OCI-LY7 (cell line): ENCODE results near the gene GP2. TPM values are rescaled to one million over a fixed set of nuclear protein-coding genes. Genes with fewer than 3 reads are reported as not detected.

ENCODE experiments used
- BruUV-seq: library from RNA; stranded (reverse); fragments of 400-500 nt; replicated peaks from 2 replicates; lab custom pipeline; 2021; lab: Mats Ljungman, UMichigan
- CTCF ChIA-PET: fragments of 300-600 bp; sonication (Branson Sonifier 250); formaldehyde crosslinking; loops from one replicate; lab custom pipeline; 2022; ENCODE audit warnings: antibody characterized with exemption; ENCODE audit not compliant: unreplicated experiment; lab: Charles Lee
- POLR2A ChIA-PET: fragments of 300-600 bp; sonication (Branson Sonifier 250); formaldehyde crosslinking; loops from one replicate; lab custom pipeline; 2022; ENCODE audit warnings: antibody characterized with exemption; lab: Charles Lee
- DNase-seq: peaks from one replicate; pipeline ENCODE4 v3.0.0-alpha.2; 2015; ENCODE audit warnings: low spot score
- H2AFZ ChIP-seq: fragments of 200-600 bp; sonication (generic), shearing (Covaris generic); 2 replicates; pipeline ENCODE4 v1.6.1; 2014; ENCODE audit warnings: mild to moderate bottlenecking, antibody characterized with exemption, low read length, moderate library complexity
- H3K27ac ChIP-seq: fragments of 200-600 bp; sonication (generic); 2 replicates; pipeline ENCODE4 v1.5.1; 2014; ENCODE audit warnings: mixed run types, low read depth, mild to moderate bottlenecking, moderate library complexity, low read length, inconsistent platforms; ENCODE audit not compliant: poor library complexity, severe bottlenecking
- H3K36me3 ChIP-seq: fragments of 200-600 bp; sonication (generic); 2 replicates; pipeline ENCODE4 v1.6.1; 2014; ENCODE audit warnings: mild to moderate bottlenecking, antibody characterized with exemption, low read length, moderate library complexity, mixed read lengths; ENCODE audit not compliant: insufficient read depth
- H3K4me1 ChIP-seq: fragments of 200-600 bp; sonication (generic); 2 replicates; pipeline ENCODE4 v1.5.1; 2014; ENCODE audit warnings: mild to moderate bottlenecking, low read length; ENCODE audit not compliant: insufficient read depth, poor library complexity, severe bottlenecking
- H3K4me2 ChIP-seq: fragments of 200-600 bp; sonication (generic); 2 replicates; pipeline ENCODE4 v1.6.1; 2014; ENCODE audit warnings: mild to moderate bottlenecking, low read length
- H3K4me3 ChIP-seq: fragments of 200-600 bp; sonication (generic); 2 replicates; pipeline ENCODE4 v1.5.1; 2014; ENCODE audit warnings: mild to moderate bottlenecking, low read depth, low read length; ENCODE audit not compliant: poor library complexity, severe bottlenecking
- H3K79me2 ChIP-seq: fragments of 200-600 bp; sonication (generic); 2 replicates; pipeline ENCODE4 v1.6.1; 2016; ENCODE audit warnings: low read depth, mild to moderate bottlenecking, low read length, moderate library complexity, mixed read lengths; ENCODE audit not compliant: insufficient read depth
- H3K9me2 ChIP-seq: fragments of 200-600 bp; sonication (generic); 2 replicates; pipeline ENCODE4 v1.6.1; 2016; ENCODE audit warnings: mild to moderate bottlenecking, low read length, mixed read lengths; ENCODE audit not compliant: insufficient read depth
- H3K9me3 ChIP-seq: fragments of 200-600 bp; sonication (generic); 2 replicates; pipeline ENCODE4 v1.6.1; 2014; ENCODE audit warnings: mild to moderate bottlenecking, mixed run types, low read length, mixed read lengths
- H4K20me1 ChIP-seq: fragments of 200-600 bp; sonication (generic); 2 replicates; pipeline ENCODE4 v1.6.1; 2014; ENCODE audit warnings: mild to moderate bottlenecking, antibody characterized with exemption, low read length, moderate library complexity, mixed read lengths; ENCODE audit not compliant: insufficient read depth
- EZH2phosphoT487 ChIP-seq: fragments of 200-600 bp; sonication (generic); IDR thresholded peaks from 2 replicates; pipeline ENCODE4 v1.6.1; 2018; ENCODE audit warnings: low read depth, borderline replicate concordance, mild to moderate bottlenecking, mixed run types, antibody characterized with exemption, low read length, moderate library complexity, mixed read lengths
- intact Hi-C: fragments of 100-400 bp; cut with micrococcal nuclease; formaldehyde crosslinking; loops from one replicate; pipeline ENCODE4 v1.10.0; 2022; ENCODE audit not compliant: unreplicated experiment
- total RNA-seq, 2 experiments: library from RNA; depleted of rRNA in 1 of 2; stranded (reverse); fragments of >200 nt in 1 of 2; shearing (Covaris generic) in 1 of 2; gene quantifications; 2 replicates each; pipeline ENCODE4 v1.2.3, GENCODE V29; 2014 to 2022
- TF ChIP-seq, protein P1 (sequence below): fragments of 200-600 bp; sonication (generic); conservative IDR thresholded peaks from 2 replicates; pipeline ENCODE4 v1.5.1; 2014; ENCODE audit warnings: mild to moderate bottlenecking, antibody characterized with exemption, low read length, moderate library complexity, mixed read lengths

Gene GP2
- total RNA-seq, 2 experiments from 2014 or later: not detected

DNA sequence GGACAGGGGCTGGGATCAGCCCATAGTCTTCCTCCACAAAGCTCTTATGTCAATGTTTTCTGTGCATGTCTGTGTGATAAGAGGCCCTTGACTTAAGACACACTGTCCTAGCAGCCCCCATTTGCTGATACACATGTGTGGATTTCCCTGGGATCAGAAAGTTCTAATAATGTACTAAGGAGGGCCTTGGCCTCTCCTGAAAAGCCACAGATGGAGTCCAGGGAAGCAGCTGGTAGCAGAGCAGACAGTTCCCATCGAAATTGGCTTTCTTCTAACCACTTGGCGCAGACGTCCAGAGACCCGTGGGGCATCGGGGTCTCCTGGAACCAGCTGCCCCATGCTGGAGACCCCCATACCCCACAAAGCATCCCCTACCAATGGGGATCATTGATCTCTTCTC lies 4.3 kb upstream of the GP2 start:
- H3K4me3 ChIP-seq: no peak overlapping the region
- H3K9me2 ChIP-seq: no peaks in the 10 kb centered on the region
- no peak overlapping the region for H2AFZ ChIP-seq
- no peaks in the 10 kb centered on the region for H3K36me3 ChIP-seq
- CTCF ChIA-PET: no interaction called here
- H4K20me1 ChIP-seq: no peaks in the 10 kb centered on the region
- TF ChIP-seq, protein P1, sequence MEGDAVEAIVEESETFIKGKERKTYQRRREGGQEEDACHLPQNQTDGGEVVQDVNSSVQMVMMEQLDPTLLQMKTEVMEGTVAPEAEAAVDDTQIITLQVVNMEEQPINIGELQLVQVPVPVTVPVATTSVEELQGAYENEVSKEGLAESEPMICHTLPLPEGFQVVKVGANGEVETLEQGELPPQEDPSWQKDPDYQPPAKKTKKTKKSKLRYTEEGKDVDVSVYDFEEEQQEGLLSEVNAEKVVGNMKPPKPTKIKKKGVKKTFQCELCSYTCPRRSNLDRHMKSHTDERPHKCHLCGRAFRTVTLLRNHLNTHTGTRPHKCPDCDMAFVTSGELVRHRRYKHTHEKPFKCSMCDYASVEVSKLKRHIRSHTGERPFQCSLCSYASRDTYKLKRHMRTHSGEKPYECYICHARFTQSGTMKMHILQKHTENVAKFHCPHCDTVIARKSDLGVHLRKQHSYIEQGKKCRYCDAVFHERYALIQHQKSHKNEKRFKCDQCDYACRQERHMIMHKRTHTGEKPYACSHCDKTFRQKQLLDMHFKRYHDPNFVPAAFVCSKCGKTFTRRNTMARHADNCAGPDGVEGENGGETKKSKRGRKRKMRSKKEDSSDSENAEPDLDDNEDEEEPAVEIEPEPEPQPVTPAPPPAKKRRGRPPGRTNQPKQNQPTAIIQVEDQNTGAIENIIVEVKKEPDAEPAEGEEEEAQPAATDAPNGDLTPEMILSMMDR: no peak
- no peak for TF ChIP-seq EZH2phosphoT487
- no peaks in the 10 kb centered on the region for H3K4me1 ChIP-seq
- intact Hi-C loops: no loop called here
- no TSS peak for BruUV-seq
- POLR2A ChIA-PET: no interaction called here
- no peak overlapping the region for H3K4me2 ChIP-seq
- no peak overlapping the region for H3K27ac ChIP-seq
- no peaks in the 10 kb centered on the region for H3K79me2 ChIP-seq
- DNase-seq: no peak
- H3K9me3 ChIP-seq: no peaks in the 10 kb centered on the region

DNA sequence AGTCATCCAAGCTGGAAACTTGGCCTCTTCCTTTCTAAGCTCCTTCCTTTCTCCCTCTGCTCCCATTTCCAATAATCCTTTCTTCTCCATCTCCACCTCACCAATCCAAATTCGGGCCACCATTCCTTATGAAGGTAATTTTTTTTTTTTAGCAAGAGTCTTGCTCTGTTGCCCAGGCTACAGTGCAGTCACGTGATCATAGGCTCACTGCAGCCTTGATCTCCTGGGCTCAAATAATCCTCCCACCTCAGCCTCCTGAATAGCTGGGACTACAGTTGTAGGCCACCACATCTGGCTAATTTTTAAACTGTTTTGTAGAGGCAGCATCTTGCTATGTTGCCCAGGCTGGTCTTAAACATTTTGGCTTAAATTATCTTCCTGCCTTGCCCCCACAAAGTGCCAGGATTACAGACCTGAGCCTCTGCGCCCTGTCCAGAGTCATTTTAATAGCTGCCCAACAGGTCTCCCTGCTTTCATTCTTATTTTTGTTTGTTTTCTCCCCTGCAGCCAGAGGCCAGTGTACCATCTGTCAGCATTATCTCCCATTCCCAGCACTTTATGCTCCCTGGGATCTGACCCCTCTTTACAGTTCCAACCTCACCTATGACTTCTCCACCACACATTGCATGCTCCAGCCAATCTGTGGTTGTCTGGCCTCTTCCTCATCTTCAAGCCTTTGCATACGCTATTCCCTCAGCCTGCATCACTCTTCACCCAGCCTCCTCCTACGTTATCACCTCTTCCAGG lies 2.3 kb upstream of the GP2 start:
- H3K9me2 ChIP-seq: no peaks in the 10 kb centered on the region
- no peak overlapping the region for H3K4me2 ChIP-seq
- BruUV-seq: no TSS peak
- H3K36me3 ChIP-seq: no peaks in the 10 kb centered on the region
- DNase-seq: no peak
- H3K9me3 ChIP-seq: no peaks in the 10 kb centered on the region
- TF ChIP-seq EZH2phosphoT487: no peak
- TF ChIP-seq, protein P1: no peak
- CTCF ChIA-PET: no interaction called here
- H3K27ac ChIP-seq: no peak overlapping the region
- no peaks in the 10 kb centered on the region for H4K20me1 ChIP-seq
- no peaks in the 10 kb centered on the region for H3K79me2 ChIP-seq
- H3K4me3 ChIP-seq: no peak overlapping the region
- intact Hi-C loops: no loop called here
- POLR2A ChIA-PET: no interaction called here
- H2AFZ ChIP-seq: no peak overlapping the region
- H3K4me1 ChIP-seq: no peaks in the 10 kb centered on the region

DNA sequence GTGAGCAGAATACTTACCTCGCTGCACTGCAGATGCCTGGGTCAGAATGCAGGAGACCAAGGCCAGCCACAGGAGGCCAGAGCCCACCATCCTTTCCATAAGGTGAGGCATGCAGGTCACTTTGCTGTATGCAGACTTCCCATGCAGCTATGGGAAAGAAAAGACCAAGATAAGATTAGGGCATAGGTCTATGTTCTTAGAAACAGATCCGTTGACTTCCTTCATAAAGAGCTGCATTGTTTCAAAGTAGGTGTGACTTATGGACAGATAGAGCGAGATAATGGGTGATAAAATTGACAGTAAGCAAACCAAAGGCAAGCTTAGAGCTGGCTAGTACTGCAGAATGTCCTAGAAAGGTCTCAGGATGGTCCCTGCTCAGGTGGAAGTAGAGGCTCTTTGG lies 992 bp downstream of the GP2 start:
- DNase-seq: no peak
- no peaks in the 10 kb centered on the region for H4K20me1 ChIP-seq
- no peak overlapping the region for H3K4me3 ChIP-seq
- CTCF ChIA-PET: no interaction called here
- no peaks in the 10 kb centered on the region for H3K9me3 ChIP-seq
- intact Hi-C loops: no loop called here
- H3K36me3 ChIP-seq: no peaks in the 10 kb centered on the region
- POLR2A ChIA-PET: no interaction called here
- BruUV-seq: no TSS peak
- no peak overlapping the region for H2AFZ ChIP-seq
- no peak overlapping the region for H3K4me2 ChIP-seq
- TF ChIP-seq, protein P1: no peak
- TF ChIP-seq EZH2phosphoT487: no peak
- H3K9me2 ChIP-seq: no peaks in the 10 kb centered on the region
- H3K79me2 ChIP-seq: no peaks in the 10 kb centered on the region
- no peak overlapping the region for H3K27ac ChIP-seq
- H3K4me1 ChIP-seq: no peaks in the 10 kb centered on the region
